Right lobe of liver (tissue), 4 donors: ENCODE results near the gene CCDC88C.

Experiments
- POLR2A ChIP-seq: fragments of 450-650 bp; IDR thresholded peaks from one replicate; pipeline ENCODE4 v1.6.1; 2017; ENCODE audit warnings: antibody characterized with exemption, mild to moderate bottlenecking
- TF ChIP-seq, protein P1 (sequence below), 4 donors: fragments of 200-600 bp in 3 of 4; fragments of 450-650 bp in 1 of 4; IDR thresholded peaks; one replicate each; pipeline versions ENCODE4 v1.5.1 to v1.8.0; 2016 to 2022; ENCODE audit warnings: antibody characterized with exemption in 4 of 4, mild to moderate bottlenecking in 2 of 4
- donor health status: DM: no; HTN: no; CAD: no.
- donor health status: DM: no; HTN: no; CAD: no.
- donor health status: DM: no; HTN: yes; CAD: no.

- TF ChIP-seq, protein P1, sequence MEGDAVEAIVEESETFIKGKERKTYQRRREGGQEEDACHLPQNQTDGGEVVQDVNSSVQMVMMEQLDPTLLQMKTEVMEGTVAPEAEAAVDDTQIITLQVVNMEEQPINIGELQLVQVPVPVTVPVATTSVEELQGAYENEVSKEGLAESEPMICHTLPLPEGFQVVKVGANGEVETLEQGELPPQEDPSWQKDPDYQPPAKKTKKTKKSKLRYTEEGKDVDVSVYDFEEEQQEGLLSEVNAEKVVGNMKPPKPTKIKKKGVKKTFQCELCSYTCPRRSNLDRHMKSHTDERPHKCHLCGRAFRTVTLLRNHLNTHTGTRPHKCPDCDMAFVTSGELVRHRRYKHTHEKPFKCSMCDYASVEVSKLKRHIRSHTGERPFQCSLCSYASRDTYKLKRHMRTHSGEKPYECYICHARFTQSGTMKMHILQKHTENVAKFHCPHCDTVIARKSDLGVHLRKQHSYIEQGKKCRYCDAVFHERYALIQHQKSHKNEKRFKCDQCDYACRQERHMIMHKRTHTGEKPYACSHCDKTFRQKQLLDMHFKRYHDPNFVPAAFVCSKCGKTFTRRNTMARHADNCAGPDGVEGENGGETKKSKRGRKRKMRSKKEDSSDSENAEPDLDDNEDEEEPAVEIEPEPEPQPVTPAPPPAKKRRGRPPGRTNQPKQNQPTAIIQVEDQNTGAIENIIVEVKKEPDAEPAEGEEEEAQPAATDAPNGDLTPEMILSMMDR (IDR thresholded peaks at IDR 0.05), result no peak
- no peak for TF ChIP-seq POLR2A
These were observed 189.3 kb downstream of the CCDC88C start for GRCh38 chr14:91228112-91229004.
